Right kidney (tissue), 1 donor: ENCODE data around the gene DPYD.
"Not testable (repeated sequence)": the region's sequence is repeated elsewhere in the genome, so short reads cannot be mapped to it uniquely, and the experiment has no call there.

Experiments
- DNase-seq: peaks from one replicate; pipeline ENCODE4 v3.0.0-alpha.2; 2016

The DPYD gene

GRCh38 chr1:97352936-97353382, 567.9 kb downstream of the DPYD start:
- DNase-seq: peak; percentile 12

- DNase-seq: no peak
Measured at GRCh38 chr1:97351846-97352245, 569.0 kb downstream of the DPYD start.

- no peak for DNase-seq
Measured at GRCh38 chr1:97350662-97351061, 570.2 kb downstream of the DPYD start.

DNA sequence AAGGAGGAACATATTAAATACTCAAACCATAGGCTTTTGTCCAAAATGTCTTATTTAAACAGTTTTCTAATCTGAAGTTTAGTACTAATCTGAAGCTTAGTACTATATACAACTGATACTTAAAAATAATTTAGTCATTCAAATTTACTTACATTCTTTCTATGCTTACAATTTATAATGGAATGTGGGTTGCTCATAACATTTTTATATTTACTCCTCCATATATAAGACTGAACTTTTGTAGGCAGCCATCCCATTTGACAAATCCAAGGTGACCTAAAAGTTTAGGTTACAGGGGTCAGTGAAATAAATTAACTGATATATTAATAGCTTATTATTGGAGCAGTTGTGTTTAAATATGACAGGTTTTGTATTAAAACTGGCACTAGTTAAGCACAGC, 570.6 kb downstream of the DPYD start:
- DNase-seq: no peak

DNA sequence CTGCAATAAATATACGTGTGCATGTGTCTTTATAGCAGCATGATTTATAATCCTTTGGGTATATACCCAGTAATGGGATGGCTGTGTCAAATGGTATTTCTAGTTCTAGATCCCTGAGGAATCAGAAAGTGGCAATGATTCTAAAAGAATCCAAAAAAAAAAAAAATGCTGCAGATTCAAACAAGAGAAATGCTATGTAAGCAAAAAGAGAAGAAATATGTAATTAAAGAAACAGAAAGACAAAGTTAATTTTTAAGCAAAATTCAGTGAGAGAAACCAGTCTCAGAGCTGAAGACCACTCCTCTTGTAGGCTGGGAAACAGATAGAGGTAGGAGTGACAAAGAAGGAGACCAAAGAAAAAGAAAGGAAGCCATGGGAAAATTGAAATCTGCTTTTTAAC, 571.0 kb downstream of the DPYD start:
- not testable (repeated sequence) for DNase-seq

DNA sequence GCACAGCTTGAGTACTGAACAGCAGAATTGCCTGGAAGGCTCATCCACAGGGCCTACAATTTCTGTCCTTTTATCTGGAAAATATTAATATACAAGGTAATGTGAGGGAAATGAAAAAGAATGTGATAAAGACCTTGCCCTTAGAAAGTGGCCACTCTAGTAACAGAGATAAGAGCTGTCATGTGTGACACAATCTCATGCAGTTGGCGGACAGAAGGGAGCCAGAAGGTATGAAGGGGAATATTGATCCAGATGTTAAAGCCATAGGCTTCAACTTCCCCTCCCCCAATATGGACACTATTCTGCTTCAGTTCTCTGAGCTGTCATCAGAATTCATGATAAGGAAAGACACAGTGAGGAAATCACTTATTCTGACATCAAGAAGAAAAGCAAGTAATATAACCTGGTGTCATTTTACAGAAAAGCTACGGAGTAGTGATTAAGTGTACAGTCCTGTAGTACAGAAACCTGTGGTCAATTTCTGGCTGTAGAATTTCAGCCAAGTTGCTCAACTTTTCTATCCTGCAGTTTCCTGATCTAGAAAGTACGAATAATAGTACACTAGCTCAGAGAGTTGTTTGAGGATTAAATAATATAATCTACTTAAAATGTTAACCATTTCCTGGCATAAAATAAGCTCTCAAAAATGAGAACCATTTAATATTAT, 572.1 kb downstream of the DPYD start:
- DNase-seq: no peak

- no peak for DNase-seq
Measured at GRCh38 chr1:97340951-97341350, 579.9 kb downstream of the DPYD start.

GRCh38 chr1:97338347-97338746, 582.5 kb downstream of the DPYD start:
- no peak for DNase-seq

- no peak for DNase-seq
Measured at GRCh38 chr1:97337250-97338030, 583.4 kb downstream of the DPYD start.

GRCh38 chr1:97334454-97334853, 586.4 kb downstream of the DPYD start:
- no peak for DNase-seq

GRCh38 chr1:97332716-97333115, 588.1 kb downstream of the DPYD start:
- DNase-seq: no peak

DNA sequence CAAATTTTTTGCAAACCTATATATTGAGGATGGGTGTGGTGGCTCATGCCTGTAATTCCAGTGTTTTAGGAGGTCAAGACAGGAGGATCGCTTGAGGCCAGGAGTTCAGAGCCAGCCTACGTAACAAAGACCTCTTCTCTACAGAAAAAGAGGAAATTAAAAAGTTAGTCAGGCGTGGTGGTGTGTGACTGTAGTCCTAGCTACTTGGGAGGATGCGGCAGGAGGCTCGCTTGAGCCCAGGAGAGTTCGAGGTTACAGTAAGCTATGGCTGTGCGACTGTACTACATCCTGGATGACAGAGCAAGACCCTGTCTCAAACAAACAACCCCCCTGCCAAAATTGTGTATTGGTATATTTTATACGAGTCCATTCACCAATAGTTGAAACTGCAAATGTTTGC, 589.7 kb downstream of the DPYD start:
- no peak for DNase-seq

GRCh38 chr1:97314685-97315084, 606.1 kb downstream of the DPYD start:
- no peak for DNase-seq

DNA sequence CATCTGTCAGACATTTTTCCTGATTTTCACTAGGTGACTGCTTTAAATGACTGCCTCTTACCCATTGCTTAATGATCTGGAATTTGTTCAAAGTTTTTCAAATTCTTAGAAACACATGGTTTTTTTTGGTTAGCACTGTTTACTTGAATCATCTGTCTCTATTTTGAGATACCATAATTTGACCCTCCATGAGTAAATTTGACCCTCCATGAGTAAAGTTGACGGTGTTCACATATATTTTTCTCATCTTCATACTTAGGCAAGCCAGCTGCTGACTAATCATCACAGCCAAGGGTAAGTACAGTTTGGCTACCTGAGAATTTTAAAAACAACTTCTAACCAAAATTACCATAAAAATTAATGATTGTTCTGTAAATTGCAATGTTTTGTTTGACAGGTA, 612.7 kb downstream of the DPYD start:
- DNase-seq: no peak

- no peak for DNase-seq
Measured at GRCh38 chr1:97307568-97307967, 613.3 kb downstream of the DPYD start.

GRCh38 chr1:97307151-97307550, 613.7 kb downstream of the DPYD start:
- DNase-seq: no peak

DNA sequence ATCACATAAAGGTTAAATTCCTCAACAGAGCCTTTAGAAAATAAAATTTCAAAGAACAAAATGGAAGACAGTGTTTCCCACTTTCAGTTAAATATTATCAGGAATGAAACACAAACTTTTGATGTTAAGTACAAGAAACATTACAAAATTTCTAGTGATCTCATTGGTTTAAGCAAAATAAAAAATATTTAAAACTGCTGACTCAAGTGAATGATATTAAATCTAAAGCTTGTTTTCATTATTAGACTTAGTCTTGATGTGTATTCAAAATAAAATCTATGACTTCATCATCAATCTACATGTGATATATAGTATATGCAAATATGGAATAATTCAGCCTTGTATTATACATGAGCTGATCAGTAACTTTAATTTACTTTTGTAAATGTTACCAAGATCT, 614.3 kb downstream of the DPYD start:
- DNase-seq: no peak

DNA sequence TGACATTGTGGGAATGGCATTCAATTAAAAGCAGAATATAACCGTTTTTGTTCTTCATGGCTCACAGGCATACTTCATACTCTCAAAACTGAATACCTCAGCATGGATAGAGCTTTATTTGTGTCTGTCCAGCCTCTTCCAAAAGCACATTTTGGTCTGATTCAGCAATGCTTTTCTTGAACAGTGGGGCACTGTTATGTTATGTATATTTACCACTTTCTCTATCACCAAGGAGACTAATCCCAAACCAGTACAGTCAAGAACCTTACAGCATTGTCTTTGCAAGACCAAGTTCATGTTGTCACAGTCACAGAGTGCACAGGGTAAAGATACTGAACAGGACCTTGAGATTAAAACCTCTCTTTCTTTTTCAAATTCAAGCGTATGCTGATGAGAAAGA, 616.5 kb downstream of the DPYD start:
- no peak for DNase-seq

- no peak for DNase-seq
Measured at GRCh38 chr1:97298966-97299365, 621.9 kb downstream of the DPYD start.

GRCh38 chr1:97297611-97298010, 623.2 kb downstream of the DPYD start:
- no peak for DNase-seq

DNA sequence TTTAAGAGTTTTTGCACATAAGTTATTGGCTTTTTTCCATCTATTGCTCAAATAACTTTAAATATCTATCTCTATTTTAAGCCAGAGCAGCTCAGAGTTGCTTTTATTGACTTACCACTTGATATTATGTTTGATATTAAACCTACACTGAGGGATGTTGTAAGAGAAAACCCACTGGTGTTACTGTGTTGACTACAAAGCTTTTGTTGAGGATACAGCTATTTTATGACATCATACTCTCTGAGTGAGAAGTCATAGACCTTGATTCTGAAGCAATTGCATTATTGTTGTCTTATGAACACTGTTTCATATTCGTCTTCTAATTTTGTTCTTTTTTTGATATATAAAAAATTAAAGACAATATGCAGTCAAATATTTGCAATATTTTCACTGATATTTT, 638.9 kb downstream of the DPYD start:
- DNase-seq: no peak

GRCh38 chr1:97277891-97278654, 642.8 kb downstream of the DPYD start:
- no peak for DNase-seq
